WTC11 (cell line): Measurements from ENCODE around the gene PRELID2. TPM values are rescaled to one million over a fixed set of nuclear protein-coding genes. Genes with fewer than 3 reads are reported as not detected.

ENCODE experiments used
- ATAC-seq: fragments of 200-7000 bp; cut with Tn5 transposase; 2 replicates; pipeline ENCODE4 v1.10.0; 2021; ENCODE audit warnings: mild to moderate bottlenecking, moderate library complexity
- CTCF ChIA-PET: fragments of 300-600 bp; sonication (Branson Sonifier 250); formaldehyde crosslinking; loops from one replicate; lab custom pipeline; 2021; ENCODE audit warnings: antibody characterized with exemption; lab: Charles Lee
- POLR2A ChIA-PET: fragments of 350-600 bp; sonication (Branson Sonifier 250); formaldehyde crosslinking; loops from one replicate; lab custom pipeline; 2021; ENCODE audit warnings: antibody characterized with exemption; lab: Charles Lee
- DNase-seq: peaks from one replicate; pipeline ENCODE4 v3.0.0; 2021; ENCODE audit warnings: low spot score
- H3K27ac Mint-ChIP-seq: 2 replicates; pipeline ENCODE4 v1.8.0; 2021; ENCODE audit warnings: mixed read lengths
- H3K27me3 Mint-ChIP-seq: 2 replicates; pipeline ENCODE4 v1.8.0; 2021; ENCODE audit warnings: low read depth, mild to moderate bottlenecking, moderate library complexity, mixed read lengths
- H3K36me3 Mint-ChIP-seq: 2 replicates; pipeline ENCODE4 v1.8.0; 2021; ENCODE audit warnings: mixed read lengths
- H3K4me1 Mint-ChIP-seq: 2 replicates; pipeline ENCODE4 v1.8.0; 2022; ENCODE audit warnings: mixed read lengths
- H3K4me3 Mint-ChIP-seq: 2 replicates; pipeline ENCODE4 v1.8.0; 2021; ENCODE audit warnings: mild to moderate bottlenecking, moderate library complexity, mixed read lengths
- H3K9me3 Mint-ChIP-seq: 2 replicates; pipeline ENCODE4 v1.8.0; 2021; ENCODE audit warnings: mixed read lengths
- ATF1 ChIP-seq: sonication (generic); formaldehyde crosslinking; IDR thresholded peaks from 2 replicates; pipeline ENCODE4 v1.8.1; 2023; ENCODE audit warnings: mild to moderate bottlenecking, moderate library complexity, missing genetic modification reagents
- HMGA2 ChIP-seq: fragments of 250-450 bp; sonication (Bioruptor Pico); IDR thresholded peaks from 2 replicates; pipeline ENCODE4 v1.4.0; 2021; ENCODE audit warnings: mild to moderate bottlenecking, moderate library complexity
- NFE2L1 ChIP-seq: sonication (generic); formaldehyde crosslinking; IDR thresholded peaks from 2 replicates; pipeline ENCODE4 v1.8.1; 2023; ENCODE audit warnings: missing genetic modification reagents
- TEAD1 ChIP-seq: sonication (generic); formaldehyde crosslinking; IDR thresholded peaks from 2 replicates; pipeline ENCODE4 v1.8.0; 2022; ENCODE audit warnings: mild to moderate bottlenecking, missing genetic modification reagents
- ZNF121 ChIP-seq: sonication (generic); formaldehyde crosslinking; IDR thresholded peaks from 2 replicates; pipeline ENCODE4 v1.8.0; 2023; ENCODE audit warnings: missing genetic modification reagents
- ZNF219 ChIP-seq: sonication (generic); formaldehyde crosslinking; IDR thresholded peaks from 2 replicates; pipeline ENCODE4 v1.8.0; 2023; ENCODE audit warnings: missing genetic modification reagents, mild to moderate bottlenecking, borderline replicate concordance
- ZNF317 ChIP-seq: sonication (generic); formaldehyde crosslinking; IDR thresholded peaks from 2 replicates; pipeline ENCODE4 v1.8.1; 2023; ENCODE audit warnings: low read depth, mild to moderate bottlenecking, moderate library complexity, missing genetic modification reagents, borderline replicate concordance
- ZNF416 ChIP-seq: fragments of 250-450 bp; sonication (Bioruptor Pico); IDR thresholded peaks from 2 replicates; pipeline ENCODE4 v1.9.0; 2021; ENCODE audit warnings: mild to moderate bottlenecking, inconsistent platforms
- total RNA-seq: library from RNA; stranded (reverse); gene quantifications from 3 replicates; pipeline ENCODE4 v1.2.3, GENCODE V29; 2021
- TF ChIP-seq, protein P1 (sequence below): sonication (generic); formaldehyde crosslinking; IDR thresholded peaks from 2 replicates; pipeline ENCODE4 v1.8.1; 2023; ENCODE audit warnings: mild to moderate bottlenecking, missing genetic modification reagents, moderate library complexity
- TF ChIP-seq, protein P2 (sequence below): sonication (generic); formaldehyde crosslinking; IDR thresholded peaks from 2 replicates; pipeline ENCODE4 v1.8.0; 2022; ENCODE audit warnings: mild to moderate bottlenecking, missing genetic modification reagents
- TF ChIP-seq, protein P3 (sequence below): fragments of 200-600 bp; IDR thresholded peaks from 2 replicates; pipeline ENCODE4 v1.8.0; 2022; ENCODE audit warnings: antibody characterized with exemption
- TF ChIP-seq, protein P4 (sequence below): sonication (generic); formaldehyde crosslinking; IDR thresholded peaks from 2 replicates; pipeline ENCODE4 v1.8.1; 2022; ENCODE audit warnings: mild to moderate bottlenecking, missing genetic modification reagents, moderate library complexity, borderline replicate concordance
- TF ChIP-seq, protein P5 (sequence below): fragments of 250-450 bp; sonication (Bioruptor Pico); IDR thresholded peaks from 2 replicates; pipeline ENCODE4 v2.1.2; 2022; ENCODE audit warnings: mild to moderate bottlenecking, moderate library complexity
- TF ChIP-seq, protein P6 (sequence below): sonication (generic); formaldehyde crosslinking; IDR thresholded peaks from 2 replicates; pipeline ENCODE4 v1.8.1; 2022; ENCODE audit warnings: low read depth, missing genetic modification reagents, borderline replicate concordance
- TF ChIP-seq, protein P7 (sequence below): sonication (generic); formaldehyde crosslinking; IDR thresholded peaks from 2 replicates; pipeline ENCODE4 v1.8.0; 2023; ENCODE audit warnings: missing genetic modification reagents, mild to moderate bottlenecking, borderline replicate concordance
- TF ChIP-seq, protein P8 (sequence below): sonication (generic); formaldehyde crosslinking; IDR thresholded peaks from 2 replicates; pipeline ENCODE4 v1.8.0; 2023; ENCODE audit warnings: mild to moderate bottlenecking, missing genetic modification reagents

Gene PRELID2
- total RNA-seq, 1 experiment from 2014 or later: 10.0 TPM

DNA sequence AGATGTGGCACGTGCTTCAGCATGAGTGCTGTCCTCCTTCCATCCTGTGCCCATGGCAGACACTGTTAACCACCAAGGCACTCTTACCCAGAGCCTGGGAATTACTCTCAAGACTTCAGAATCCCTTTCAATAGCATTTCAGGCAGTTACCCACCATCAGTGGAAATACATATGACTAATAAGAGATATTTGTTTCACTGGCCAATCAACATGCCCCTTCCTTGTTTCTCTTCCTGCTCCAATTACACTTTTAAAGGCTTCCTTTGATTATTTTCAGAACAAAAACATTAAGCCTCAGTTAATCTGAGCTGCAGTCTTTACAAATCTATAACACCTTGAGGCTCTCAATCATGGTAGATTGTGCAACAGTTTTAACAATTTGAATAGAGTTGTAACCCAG is 70.8 kb downstream of the PRELID2 start:
- H3K9me3 Mint-ChIP-seq: peaks cover 15% of the 10 kb centered on the region
- H3K36me3 Mint-ChIP-seq: peaks cover 16% of the 10 kb centered on the region
- TF ChIP-seq, protein P1, sequence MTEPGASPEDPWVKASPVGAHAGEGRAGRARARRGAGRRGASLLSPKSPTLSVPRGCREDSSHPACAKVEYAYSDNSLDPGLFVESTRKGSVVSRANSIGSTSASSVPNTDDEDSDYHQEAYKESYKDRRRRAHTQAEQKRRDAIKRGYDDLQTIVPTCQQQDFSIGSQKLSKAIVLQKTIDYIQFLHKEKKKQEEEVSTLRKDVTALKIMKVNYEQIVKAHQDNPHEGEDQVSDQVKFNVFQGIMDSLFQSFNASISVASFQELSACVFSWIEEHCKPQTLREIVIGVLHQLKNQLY: no peak
- TF ChIP-seq ZNF416 (CRISPR knock-in tag) (no peak), NFE2L1 (CRISPR knock-in tag) (no peak), ZNF219 (CRISPR knock-in tag) (no peak), ZNF317 (CRISPR knock-in tag) (no peak), HMGA2 (CRISPR knock-in tag) (no peak), ATF1 (no peak), TEAD1 (CRISPR knock-in tag) (no peak)
- TF ChIP-seq, protein P2, sequence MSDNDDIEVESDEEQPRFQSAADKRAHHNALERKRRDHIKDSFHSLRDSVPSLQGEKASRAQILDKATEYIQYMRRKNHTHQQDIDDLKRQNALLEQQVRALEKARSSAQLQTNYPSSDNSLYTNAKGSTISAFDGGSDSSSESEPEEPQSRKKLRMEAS (CRISPR knock-in tag): no peak
- TF ChIP-seq, protein P3, sequence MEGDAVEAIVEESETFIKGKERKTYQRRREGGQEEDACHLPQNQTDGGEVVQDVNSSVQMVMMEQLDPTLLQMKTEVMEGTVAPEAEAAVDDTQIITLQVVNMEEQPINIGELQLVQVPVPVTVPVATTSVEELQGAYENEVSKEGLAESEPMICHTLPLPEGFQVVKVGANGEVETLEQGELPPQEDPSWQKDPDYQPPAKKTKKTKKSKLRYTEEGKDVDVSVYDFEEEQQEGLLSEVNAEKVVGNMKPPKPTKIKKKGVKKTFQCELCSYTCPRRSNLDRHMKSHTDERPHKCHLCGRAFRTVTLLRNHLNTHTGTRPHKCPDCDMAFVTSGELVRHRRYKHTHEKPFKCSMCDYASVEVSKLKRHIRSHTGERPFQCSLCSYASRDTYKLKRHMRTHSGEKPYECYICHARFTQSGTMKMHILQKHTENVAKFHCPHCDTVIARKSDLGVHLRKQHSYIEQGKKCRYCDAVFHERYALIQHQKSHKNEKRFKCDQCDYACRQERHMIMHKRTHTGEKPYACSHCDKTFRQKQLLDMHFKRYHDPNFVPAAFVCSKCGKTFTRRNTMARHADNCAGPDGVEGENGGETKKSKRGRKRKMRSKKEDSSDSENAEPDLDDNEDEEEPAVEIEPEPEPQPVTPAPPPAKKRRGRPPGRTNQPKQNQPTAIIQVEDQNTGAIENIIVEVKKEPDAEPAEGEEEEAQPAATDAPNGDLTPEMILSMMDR: no peak
- TF ChIP-seq, protein P4, sequence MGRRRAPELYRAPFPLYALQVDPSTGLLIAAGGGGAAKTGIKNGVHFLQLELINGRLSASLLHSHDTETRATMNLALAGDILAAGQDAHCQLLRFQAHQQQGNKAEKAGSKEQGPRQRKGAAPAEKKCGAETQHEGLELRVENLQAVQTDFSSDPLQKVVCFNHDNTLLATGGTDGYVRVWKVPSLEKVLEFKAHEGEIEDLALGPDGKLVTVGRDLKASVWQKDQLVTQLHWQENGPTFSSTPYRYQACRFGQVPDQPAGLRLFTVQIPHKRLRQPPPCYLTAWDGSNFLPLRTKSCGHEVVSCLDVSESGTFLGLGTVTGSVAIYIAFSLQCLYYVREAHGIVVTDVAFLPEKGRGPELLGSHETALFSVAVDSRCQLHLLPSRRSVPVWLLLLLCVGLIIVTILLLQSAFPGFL (CRISPR knock-in tag): no peak
- TF ChIP-seq, protein P5, sequence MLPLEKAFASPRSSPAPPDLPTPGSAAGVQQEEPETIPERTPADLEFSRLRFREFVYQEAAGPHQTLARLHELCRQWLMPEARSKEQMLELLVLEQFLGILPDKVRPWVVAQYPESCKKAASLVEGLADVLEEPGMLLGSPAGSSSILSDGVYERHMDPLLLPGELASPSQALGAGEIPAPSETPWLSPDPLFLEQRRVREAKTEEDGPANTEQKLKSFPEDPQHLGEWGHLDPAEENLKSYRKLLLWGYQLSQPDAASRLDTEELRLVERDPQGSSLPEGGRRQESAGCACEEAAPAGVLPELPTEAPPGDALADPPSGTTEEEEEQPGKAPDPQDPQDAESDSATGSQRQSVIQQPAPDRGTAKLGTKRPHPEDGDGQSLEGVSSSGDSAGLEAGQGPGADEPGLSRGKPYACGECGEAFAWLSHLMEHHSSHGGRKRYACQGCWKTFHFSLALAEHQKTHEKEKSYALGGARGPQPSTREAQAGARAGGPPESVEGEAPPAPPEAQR (CRISPR knock-in tag): no peak
- TF ChIP-seq, protein P6, sequence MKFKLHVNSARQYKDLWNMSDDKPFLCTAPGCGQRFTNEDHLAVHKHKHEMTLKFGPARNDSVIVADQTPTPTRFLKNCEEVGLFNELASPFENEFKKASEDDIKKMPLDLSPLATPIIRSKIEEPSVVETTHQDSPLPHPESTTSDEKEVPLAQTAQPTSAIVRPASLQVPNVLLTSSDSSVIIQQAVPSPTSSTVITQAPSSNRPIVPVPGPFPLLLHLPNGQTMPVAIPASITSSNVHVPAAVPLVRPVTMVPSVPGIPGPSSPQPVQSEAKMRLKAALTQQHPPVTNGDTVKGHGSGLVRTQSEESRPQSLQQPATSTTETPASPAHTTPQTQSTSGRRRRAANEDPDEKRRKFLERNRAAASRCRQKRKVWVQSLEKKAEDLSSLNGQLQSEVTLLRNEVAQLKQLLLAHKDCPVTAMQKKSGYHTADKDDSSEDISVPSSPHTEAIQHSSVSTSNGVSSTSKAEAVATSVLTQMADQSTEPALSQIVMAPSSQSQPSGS (CRISPR knock-in tag): no peak
- TF ChIP-seq, protein P7, sequence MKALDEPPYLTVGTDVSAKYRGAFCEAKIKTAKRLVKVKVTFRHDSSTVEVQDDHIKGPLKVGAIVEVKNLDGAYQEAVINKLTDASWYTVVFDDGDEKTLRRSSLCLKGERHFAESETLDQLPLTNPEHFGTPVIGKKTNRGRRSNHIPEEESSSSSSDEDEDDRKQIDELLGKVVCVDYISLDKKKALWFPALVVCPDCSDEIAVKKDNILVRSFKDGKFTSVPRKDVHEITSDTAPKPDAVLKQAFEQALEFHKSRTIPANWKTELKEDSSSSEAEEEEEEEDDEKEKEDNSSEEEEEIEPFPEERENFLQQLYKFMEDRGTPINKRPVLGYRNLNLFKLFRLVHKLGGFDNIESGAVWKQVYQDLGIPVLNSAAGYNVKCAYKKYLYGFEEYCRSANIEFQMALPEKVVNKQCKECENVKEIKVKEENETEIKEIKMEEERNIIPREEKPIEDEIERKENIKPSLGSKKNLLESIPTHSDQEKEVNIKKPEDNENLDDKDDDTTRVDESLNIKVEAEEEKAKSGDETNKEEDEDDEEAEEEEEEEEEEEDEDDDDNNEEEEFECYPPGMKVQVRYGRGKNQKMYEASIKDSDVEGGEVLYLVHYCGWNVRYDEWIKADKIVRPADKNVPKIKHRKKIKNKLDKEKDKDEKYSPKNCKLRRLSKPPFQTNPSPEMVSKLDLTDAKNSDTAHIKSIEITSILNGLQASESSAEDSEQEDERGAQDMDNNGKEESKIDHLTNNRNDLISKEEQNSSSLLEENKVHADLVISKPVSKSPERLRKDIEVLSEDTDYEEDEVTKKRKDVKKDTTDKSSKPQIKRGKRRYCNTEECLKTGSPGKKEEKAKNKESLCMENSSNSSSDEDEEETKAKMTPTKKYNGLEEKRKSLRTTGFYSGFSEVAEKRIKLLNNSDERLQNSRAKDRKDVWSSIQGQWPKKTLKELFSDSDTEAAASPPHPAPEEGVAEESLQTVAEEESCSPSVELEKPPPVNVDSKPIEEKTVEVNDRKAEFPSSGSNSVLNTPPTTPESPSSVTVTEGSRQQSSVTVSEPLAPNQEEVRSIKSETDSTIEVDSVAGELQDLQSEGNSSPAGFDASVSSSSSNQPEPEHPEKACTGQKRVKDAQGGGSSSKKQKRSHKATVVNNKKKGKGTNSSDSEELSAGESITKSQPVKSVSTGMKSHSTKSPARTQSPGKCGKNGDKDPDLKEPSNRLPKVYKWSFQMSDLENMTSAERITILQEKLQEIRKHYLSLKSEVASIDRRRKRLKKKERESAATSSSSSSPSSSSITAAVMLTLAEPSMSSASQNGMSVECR (CRISPR knock-in tag): no peak
- no peak for ATAC-seq
- no peaks in the 10 kb centered on the region for H3K27me3 Mint-ChIP-seq
- peaks cover 9% of the 10 kb centered on the region for H3K4me1 Mint-ChIP-seq
- POLR2A ChIA-PET: no interaction called here
- CTCF ChIA-PET: no interaction called here
- no peak overlapping the region for H3K4me3 Mint-ChIP-seq
- DNase-seq: no peak
- H3K27ac Mint-ChIP-seq: no peak overlapping the region

DNA sequence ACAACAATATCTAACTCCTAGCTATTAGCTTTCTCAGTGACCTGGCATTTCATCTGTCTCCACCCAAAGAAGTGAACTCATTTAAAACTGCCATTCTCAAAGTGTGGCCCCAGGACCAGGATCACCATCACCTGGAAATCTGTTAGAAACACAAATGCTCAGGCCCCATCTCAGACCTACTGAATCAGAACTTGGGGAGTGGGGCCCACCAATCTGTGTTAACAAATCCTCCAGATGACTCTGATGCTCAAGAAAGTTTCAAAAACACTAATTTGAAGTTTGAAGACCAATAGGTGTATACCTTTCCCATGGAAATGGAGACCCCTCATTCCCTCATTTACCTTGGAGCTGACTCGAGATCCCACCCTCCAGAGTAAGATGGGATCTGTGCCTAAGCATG is 72.3 kb downstream of the PRELID2 start:
- Mint-ChIP-seq H3K4me3 (no peak overlapping the region), H3K36me3 (peaks cover 12% of the 10 kb centered on the region), H3K27ac (no peak overlapping the region), H3K9me3 (peaks cover 11% of the 10 kb centered on the region), H3K4me1 (peaks cover 9% of the 10 kb centered on the region), H3K27me3 (no peaks in the 10 kb centered on the region)
- DNase-seq: no peak
- POLR2A ChIA-PET: no interaction called here
- TF ChIP-seq, protein P8, sequence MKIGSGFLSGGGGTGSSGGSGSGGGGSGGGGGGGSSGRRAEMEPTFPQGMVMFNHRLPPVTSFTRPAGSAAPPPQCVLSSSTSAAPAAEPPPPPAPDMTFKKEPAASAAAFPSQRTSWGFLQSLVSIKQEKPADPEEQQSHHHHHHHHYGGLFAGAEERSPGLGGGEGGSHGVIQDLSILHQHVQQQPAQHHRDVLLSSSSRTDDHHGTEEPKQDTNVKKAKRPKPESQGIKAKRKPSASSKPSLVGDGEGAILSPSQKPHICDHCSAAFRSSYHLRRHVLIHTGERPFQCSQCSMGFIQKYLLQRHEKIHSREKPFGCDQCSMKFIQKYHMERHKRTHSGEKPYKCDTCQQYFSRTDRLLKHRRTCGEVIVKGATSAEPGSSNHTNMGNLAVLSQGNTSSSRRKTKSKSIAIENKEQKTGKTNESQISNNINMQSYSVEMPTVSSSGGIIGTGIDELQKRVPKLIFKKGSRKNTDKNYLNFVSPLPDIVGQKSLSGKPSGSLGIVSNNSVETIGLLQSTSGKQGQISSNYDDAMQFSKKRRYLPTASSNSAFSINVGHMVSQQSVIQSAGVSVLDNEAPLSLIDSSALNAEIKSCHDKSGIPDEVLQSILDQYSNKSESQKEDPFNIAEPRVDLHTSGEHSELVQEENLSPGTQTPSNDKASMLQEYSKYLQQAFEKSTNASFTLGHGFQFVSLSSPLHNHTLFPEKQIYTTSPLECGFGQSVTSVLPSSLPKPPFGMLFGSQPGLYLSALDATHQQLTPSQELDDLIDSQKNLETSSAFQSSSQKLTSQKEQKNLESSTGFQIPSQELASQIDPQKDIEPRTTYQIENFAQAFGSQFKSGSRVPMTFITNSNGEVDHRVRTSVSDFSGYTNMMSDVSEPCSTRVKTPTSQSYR (CRISPR knock-in tag): no peak
- TF ChIP-seq ZNF121: no peak
- ATAC-seq: no peak
- CTCF ChIA-PET: no interaction called here
